ENCODE data around the gene CHKA. TPM values are rescaled to one million over a fixed set of nuclear protein-coding genes. Genes with fewer than 3 reads are reported as not detected.

Gene CHKA
- total and polyA plus RNA-seq, 2 donors (not counting 3 experiments of a cell fraction or from before 2014, with no cell fraction given) = 21.4 to 25.1 TPM

- H2AFZ ChIP-seq (ENCODE audit: low read depth, low read length) = peak within 1 kb of the TSS; percentile 87
- intact Hi-C loops (cut with micrococcal nuclease) = no loop called here
- H3K27ac ChIP-seq (ENCODE audit: insufficient read depth, low read depth, low read length) = no peak within 1 kb of the TSS
- BruUV-seq (replicated peaks) = no TSS peak
- H3K9ac ChIP-seq (replicated peaks; ENCODE audit: extremely low read depth, insufficient read depth, low read length) = no peak within 1 kb of the TSS
- no peaks in the 10 kb centered on the region for H3K9me1 ChIP-seq (replicated peaks; ENCODE audit: control insufficient read depth, extremely low read depth, insufficient read depth, low read length)
- no peaks in the 10 kb centered on the region for H3K27me3 ChIP-seq (ENCODE audit: control insufficient read depth in 2 of 2, insufficient read depth in 2 of 2, low read length in 2 of 2)
- DNase-seq (ENCODE audit: low read depth, low spot score) (peak; percentile 70), FAIRE-seq (peak; percentile 70)
- H3K9me3 ChIP-seq (replicated peaks; ENCODE audit: control insufficient read depth, insufficient read depth, low read length) = no peaks in the 10 kb centered on the region
- ChIA-PET CTCF (no interaction called here), POLR2A (no interaction called here)
- no peaks in the 10 kb centered on the region for H4K20me1 ChIP-seq (replicated peaks; ENCODE audit: control insufficient read depth, extremely low read depth, insufficient read depth, low read length)
- dilution Hi-C loops (cut with MboI; ENCODE audit: extremely low pct_ligation_motif_present, low sequenced_read_pairs) = no loop called here
- no peaks in the 10 kb centered on the region for H3K36me3 ChIP-seq (ENCODE audit: control insufficient read depth in 2 of 2, extremely low read depth in 1 of 2, insufficient read depth in 2 of 2, low read length in 2 of 2)
- H3K79me2 ChIP-seq (ENCODE audit: control insufficient read depth, insufficient read depth, low read length) = no peaks in the 10 kb centered on the region
- H3K4me1 ChIP-seq (ENCODE audit: control insufficient read depth, extremely low read depth, insufficient read depth, low read length) = peaks cover 3% of the 10 kb centered on the region
- no peak for TF ChIP-seq CTCF (IDR thresholded peaks at IDR 0.05; ENCODE audit: extremely low read depth in 1 of 2, insufficient read depth in 1 of 2, low read depth in 1 of 2, low read length in 2 of 2)
- TF ChIP-seq JUN (IDR thresholded peaks at IDR 0.05; ENCODE audit: borderline replicate concordance, insufficient read depth, insufficient read length, low read depth) = no peak
- no peak for TF ChIP-seq EZH2 (IDR thresholded peaks at IDR 0.05; ENCODE audit: borderline replicate concordance, low read depth, low read length, severe bottlenecking)
- TF ChIP-seq POLR2AphosphoS5 (IDR thresholded peaks at IDR 0.05; ENCODE audit: insufficient read depth, low read depth, low read length) = peak; percentile 76
- TF ChIP-seq POLR2A (IDR thresholded peaks at IDR 0.05; ENCODE audit: low read depth, low read length) = peak; percentile 53
- no peak for TF ChIP-seq GATA2 (IDR thresholded peaks at IDR 0.05; ENCODE audit: insufficient read depth, insufficient read length, low read depth, low read length)
- TF ChIP-seq MAX (IDR thresholded peaks at IDR 0.05; ENCODE audit: insufficient read depth, insufficient read length) = peak; percentile 34
- H3K4me3 ChIP-seq (replicated peaks in 1 of 3; ENCODE audit: insufficient read depth in 1 of 3, low read depth in 1 of 3, low read length in 3 of 3) = peak within 1 kb of the TSS; percentile 17 to 51 (median 50)
- H3K4me2 ChIP-seq (ENCODE audit: insufficient read depth, low read length) = peak within 1 kb of the TSS; percentile 65
Measured at GRCh38 chr11:68003846-68004550, 117.2 kb downstream of the CHKA start, which contains the start of gene UNC93B1. UNC93B1 (minus strand) TSS chr11:68004097; CDS start chr11:68004043, 54 bp downstream.

All from endothelial cell of umbilical vein (primary cell).